HEK293 (cell line): ENCODE results near the gene B4GALT2.

Experiments used
- CTCF ChIA-PET: fragments of 350-600 bp; formaldehyde crosslinking; extraction: SDS; loops from one replicate; lab custom pipeline; 2021; ENCODE audit warnings: antibody characterized with exemption; lab: Yijun Ruan, JAX
- POLR2A ChIA-PET: fragments of 300-600 bp; formaldehyde crosslinking; extraction: SDS; loops from one replicate; lab custom pipeline; 2020; ENCODE audit warnings: antibody characterized with exemption, inconsistent platforms; lab: Yijun Ruan, JAX
- H3K27ac ChIP-seq: fragments of 200-500 bp; sonication (Bioruptor generic); 2 replicates; pipeline ENCODE4 v1.5.1; 2014; ENCODE audit warnings: low read depth, low read length, control low read depth, inconsistent platforms; ENCODE audit errors: extremely low read depth
- H3K36me3 ChIP-seq, 2 experiments: fragments of 200-500 bp in 1 of 2; sonication (Bioruptor generic) in 1 of 2; 1 replicate in 1 of 2; 2 replicates in 1 of 2; pipeline ENCODE4 v1.5.1; 2014 to 2017; ENCODE audit warnings: inconsistent platforms in 2 of 2, low read length in 2 of 2; ENCODE audit not compliant: control insufficient read depth in 2 of 2, insufficient read depth in 1 of 2
- H3K4me1 ChIP-seq: fragments of 200-500 bp; sonication (Bioruptor generic); 2 replicates; pipeline ENCODE4 v1.5.1; 2014; ENCODE audit warnings: mild to moderate bottlenecking, low read length, inconsistent platforms; ENCODE audit not compliant: control insufficient read depth, insufficient read depth
- H3K4me3 ChIP-seq: 2 replicates; pipeline ENCODE4 v1.5.1; 2011; ENCODE audit warnings: low read depth, mild to moderate bottlenecking, control low read depth, low read length, moderate library complexity
- H3K9me3 ChIP-seq: fragments of 200-500 bp; sonication (Bioruptor generic); 2 replicates; pipeline ENCODE4 v1.5.1; 2014; ENCODE audit warnings: low read depth, low read length, inconsistent platforms; ENCODE audit not compliant: control insufficient read depth, insufficient read depth
- GLIS1 ChIP-seq: fragments of 450-650 bp; formaldehyde crosslinking; IDR thresholded peaks from 2 replicates; pipeline ENCODE4 v1.5.1; 2016; ENCODE audit warnings: missing biosample characterization, missing genetic modification characterization
- RBAK ChIP-seq: fragments of 450-650 bp; formaldehyde crosslinking; IDR thresholded peaks from 2 replicates; pipeline ENCODE4 v1.5.1; 2016; ENCODE audit warnings: missing biosample characterization, missing genetic modification characterization
- ZBTB21 ChIP-seq: fragments of 450-650 bp; formaldehyde crosslinking; IDR thresholded peaks from 2 replicates; pipeline ENCODE4 v1.5.1; 2017; ENCODE audit warnings: missing biosample characterization, missing genetic modification characterization
- ZFHX2 ChIP-seq: fragments of 450-650 bp; formaldehyde crosslinking; conservative IDR thresholded peaks from 2 replicates; pipeline ENCODE4 v1.5.1; 2016; ENCODE audit warnings: missing biosample characterization, missing genetic modification characterization
- ZNF202 ChIP-seq: fragments of 450-650 bp; formaldehyde crosslinking; IDR thresholded peaks from 2 replicates; pipeline ENCODE4 v1.5.1; 2016; ENCODE audit warnings: missing biosample characterization, missing genetic modification characterization, borderline replicate concordance
- ZNF37A ChIP-seq: fragments of 450-650 bp; IDR thresholded peaks from 2 replicates; pipeline ENCODE4 v1.5.1; 2018; ENCODE audit warnings: missing biosample characterization, missing genetic modification characterization
- ZNF394 ChIP-seq: fragments of 450-650 bp; formaldehyde crosslinking; IDR thresholded peaks from 2 replicates; pipeline ENCODE4 v1.5.1; 2016; ENCODE audit warnings: missing biosample characterization, missing genetic modification characterization, mild to moderate bottlenecking, moderate library complexity, borderline replicate concordance
- ZNF473 ChIP-seq: fragments of 450-650 bp; formaldehyde crosslinking; IDR thresholded peaks from 2 replicates; pipeline ENCODE4 v1.5.1; 2017; ENCODE audit warnings: missing biosample characterization, missing genetic modification characterization
- ZNF530 ChIP-seq: fragments of 450-650 bp; formaldehyde crosslinking; IDR thresholded peaks from 2 replicates; pipeline ENCODE4 v1.5.1; 2016; ENCODE audit warnings: low read depth, missing biosample characterization, missing genetic modification characterization
- ZNF843 ChIP-seq: fragments of 450-650 bp; formaldehyde crosslinking; IDR thresholded peaks from 2 replicates; pipeline ENCODE4 v1.5.1; 2016; ENCODE audit warnings: missing biosample characterization, missing genetic modification characterization
- TF ChIP-seq, protein P1 (sequence below): fragments of 450-650 bp; IDR thresholded peaks from 2 replicates; pipeline ENCODE4 v1.5.1; 2018; ENCODE audit warnings: missing biosample characterization, missing genetic modification characterization
- TF ChIP-seq, protein P2 (sequence below): fragments of 450-650 bp; formaldehyde crosslinking; IDR thresholded peaks from 2 replicates; pipeline ENCODE4 v1.5.1; 2016; ENCODE audit warnings: missing biosample characterization, missing genetic modification characterization
- TF ChIP-seq, protein P3 (sequence below): fragments of 450-650 bp; formaldehyde crosslinking; IDR thresholded peaks from 2 replicates; pipeline ENCODE4 v1.5.1; 2016; ENCODE audit warnings: missing biosample characterization, missing genetic modification characterization
- TF ChIP-seq, protein P4 (sequence below): fragments of 450-650 bp; formaldehyde crosslinking; IDR thresholded peaks from 2 replicates; pipeline ENCODE4 v1.5.1; 2016; ENCODE audit warnings: missing biosample characterization, missing genetic modification characterization

The B4GALT2 gene

DNA sequence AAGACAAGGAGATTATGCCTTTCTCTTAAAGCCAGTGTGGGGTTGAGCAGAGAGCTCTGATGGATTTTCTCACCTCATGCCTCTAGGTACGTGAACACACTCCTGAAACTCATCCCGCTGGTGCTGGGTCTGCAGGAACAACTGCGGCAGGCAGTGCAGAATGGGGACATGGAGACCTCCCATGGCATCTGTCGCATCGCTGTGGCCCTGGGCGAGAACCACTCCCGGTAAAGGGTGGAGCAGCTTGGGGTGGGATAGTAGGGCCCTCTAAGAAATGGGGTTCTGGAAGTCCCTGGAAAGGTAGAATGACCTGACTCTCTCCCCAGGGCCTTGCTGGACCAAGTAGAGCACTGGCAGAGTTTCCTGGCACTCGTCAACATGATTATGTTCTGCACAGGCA, 22.8 kb upstream of the B4GALT2 start (continued):
- no peak for TF ChIP-seq ZNF843
- TF ChIP-seq, protein P1, sequence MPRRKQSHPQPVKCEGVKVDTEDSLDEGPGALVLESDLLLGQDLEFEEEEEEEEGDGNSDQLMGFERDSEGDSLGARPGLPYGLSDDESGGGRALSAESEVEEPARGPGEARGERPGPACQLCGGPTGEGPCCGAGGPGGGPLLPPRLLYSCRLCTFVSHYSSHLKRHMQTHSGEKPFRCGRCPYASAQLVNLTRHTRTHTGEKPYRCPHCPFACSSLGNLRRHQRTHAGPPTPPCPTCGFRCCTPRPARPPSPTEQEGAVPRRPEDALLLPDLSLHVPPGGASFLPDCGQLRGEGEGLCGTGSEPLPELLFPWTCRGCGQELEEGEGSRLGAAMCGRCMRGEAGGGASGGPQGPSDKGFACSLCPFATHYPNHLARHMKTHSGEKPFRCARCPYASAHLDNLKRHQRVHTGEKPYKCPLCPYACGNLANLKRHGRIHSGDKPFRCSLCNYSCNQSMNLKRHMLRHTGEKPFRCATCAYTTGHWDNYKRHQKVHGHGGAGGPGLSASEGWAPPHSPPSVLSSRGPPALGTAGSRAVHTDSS (tag by site-specific recombination): no peak
- TF ChIP-seq ZNF37A (tag by site-specific recombination): no peak
- no peak for TF ChIP-seq ZNF473
- TF ChIP-seq GLIS1 (tag by site-specific recombination): no peak
- TF ChIP-seq ZNF202 (tag by site-specific recombination): no peak
- no peak for TF ChIP-seq ZNF394 (tag by site-specific recombination)
- no peak for TF ChIP-seq ZNF530 (tag by site-specific recombination)
- TF ChIP-seq, protein P2, sequence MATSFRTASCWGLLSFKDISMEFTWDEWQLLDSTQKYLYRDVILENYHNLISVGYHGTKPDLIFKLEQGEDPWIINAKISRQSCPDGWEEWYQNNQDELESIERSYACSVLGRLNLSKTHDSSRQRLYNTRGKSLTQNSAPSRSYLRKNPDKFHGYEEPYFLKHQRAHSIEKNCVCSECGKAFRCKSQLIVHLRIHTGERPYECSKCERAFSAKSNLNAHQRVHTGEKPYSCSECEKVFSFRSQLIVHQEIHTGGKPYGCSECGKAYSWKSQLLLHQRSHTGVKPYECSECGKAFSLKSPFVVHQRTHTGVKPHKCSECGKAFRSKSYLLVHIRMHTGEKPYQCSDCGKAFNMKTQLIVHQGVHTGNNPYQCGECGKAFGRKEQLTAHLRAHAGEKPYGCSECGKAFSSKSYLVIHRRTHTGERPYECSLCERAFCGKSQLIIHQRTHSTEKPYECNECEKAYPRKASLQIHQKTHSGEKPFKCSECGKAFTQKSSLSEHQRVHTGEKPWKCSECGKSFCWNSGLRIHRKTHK (tag by site-specific recombination): no peak
- no peak for TF ChIP-seq RBAK (tag by site-specific recombination)
- no peak for TF ChIP-seq ZBTB21
- TF ChIP-seq, protein P3, sequence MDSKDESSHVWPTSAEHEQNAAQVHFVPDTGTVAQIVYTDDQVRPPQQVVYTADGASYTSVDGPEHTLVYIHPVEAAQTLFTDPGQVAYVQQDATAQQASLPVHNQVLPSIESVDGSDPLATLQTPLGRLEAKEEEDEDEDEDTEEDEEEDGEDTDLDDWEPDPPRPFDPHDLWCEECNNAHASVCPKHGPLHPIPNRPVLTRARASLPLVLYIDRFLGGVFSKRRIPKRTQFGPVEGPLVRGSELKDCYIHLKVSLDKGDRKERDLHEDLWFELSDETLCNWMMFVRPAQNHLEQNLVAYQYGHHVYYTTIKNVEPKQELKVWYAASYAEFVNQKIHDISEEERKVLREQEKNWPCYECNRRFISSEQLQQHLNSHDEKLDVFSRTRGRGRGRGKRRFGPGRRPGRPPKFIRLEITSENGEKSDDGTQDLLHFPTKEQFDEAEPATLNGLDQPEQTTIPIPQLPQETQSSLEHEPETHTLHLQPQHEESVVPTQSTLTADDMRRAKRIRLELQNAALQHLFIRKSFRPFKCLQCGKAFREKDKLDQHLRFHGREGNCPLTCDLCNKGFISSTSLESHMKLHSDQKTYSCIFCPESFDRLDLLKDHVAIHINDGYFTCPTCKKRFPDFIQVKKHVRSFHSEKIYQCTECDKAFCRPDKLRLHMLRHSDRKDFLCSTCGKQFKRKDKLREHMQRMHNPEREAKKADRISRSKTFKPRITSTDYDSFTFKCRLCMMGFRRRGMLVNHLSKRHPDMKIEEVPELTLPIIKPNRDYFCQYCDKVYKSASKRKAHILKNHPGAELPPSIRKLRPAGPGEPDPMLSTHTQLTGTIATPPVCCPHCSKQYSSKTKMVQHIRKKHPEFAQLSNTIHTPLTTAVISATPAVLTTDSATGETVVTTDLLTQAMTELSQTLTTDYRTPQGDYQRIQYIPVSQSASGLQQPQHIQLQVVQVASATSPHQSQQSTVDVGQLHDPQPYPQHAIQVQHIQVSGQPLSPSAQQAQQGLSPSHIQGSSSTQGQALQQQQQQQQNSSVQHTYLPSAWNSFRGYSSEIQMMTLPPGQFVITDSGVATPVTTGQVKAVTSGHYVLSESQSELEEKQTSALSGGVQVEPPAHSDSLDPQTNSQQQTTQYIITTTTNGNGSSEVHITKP: no peak
- TF ChIP-seq, all 188 proteins: peak for 0

DNA sequence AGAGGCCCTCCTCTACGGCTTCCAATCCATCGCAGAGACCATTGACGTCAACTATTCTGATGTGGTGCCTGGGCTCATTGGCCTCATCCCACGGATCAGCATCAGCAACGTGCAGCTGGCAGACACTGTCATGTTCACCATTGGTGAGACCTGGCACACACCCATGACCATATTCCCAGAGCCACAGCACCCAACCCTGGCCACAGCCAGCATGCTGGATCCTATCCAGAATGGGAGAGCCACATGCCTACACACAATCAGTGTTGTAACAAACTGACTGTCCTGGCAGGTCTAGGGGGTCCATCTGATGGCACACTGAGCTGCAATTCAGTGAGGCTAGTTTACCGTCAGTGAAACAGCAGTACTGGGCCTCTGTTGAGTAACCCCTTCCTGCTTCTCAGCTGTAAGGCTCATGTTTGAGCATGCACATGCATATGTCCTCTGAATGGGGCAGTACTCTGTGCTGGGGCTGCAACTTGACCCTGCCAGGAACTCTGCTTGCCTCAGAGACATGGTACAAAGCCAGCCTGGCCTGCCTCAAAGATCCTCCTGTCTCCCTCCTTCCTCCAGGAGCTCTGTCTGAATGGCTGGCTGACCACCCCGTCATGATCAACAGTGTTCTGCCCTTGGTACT, 21.5 kb upstream of the B4GALT2 start:
- Histone ChIP-seq H3K27ac (no peak overlapping the region), H3K9me3 (no peaks in the 10 kb centered on the region), H3K4me3 (no peak overlapping the region), H3K4me1 (peaks cover 6% of the 10 kb centered on the region), H3K36me3 (peaks cover 0 to 78% of the 10 kb centered on the region in 2 experiments; a peak in 1 of 3 replicates)
- CTCF ChIA-PET: interaction anchor here (0.6 to 1.0 kb wide), 3 partner anchors 12 to 172 kb away, joined by 3 to 4 read pairs (median 3); partner anchors contain the start of gene DPH2
- POLR2A ChIA-PET: interaction anchor here (2.0 kb wide), 1 partner anchor 11 kb away, joined by 11 read pairs; the partner anchor contains the start of gene IPO13
- TF ChIP-seq ZFHX2 (tag by site-specific recombination): 0 out of 2 replicates have a peak, but pooled peaks have one; percentile 6
- TF ChIP-seq, protein P4, sequence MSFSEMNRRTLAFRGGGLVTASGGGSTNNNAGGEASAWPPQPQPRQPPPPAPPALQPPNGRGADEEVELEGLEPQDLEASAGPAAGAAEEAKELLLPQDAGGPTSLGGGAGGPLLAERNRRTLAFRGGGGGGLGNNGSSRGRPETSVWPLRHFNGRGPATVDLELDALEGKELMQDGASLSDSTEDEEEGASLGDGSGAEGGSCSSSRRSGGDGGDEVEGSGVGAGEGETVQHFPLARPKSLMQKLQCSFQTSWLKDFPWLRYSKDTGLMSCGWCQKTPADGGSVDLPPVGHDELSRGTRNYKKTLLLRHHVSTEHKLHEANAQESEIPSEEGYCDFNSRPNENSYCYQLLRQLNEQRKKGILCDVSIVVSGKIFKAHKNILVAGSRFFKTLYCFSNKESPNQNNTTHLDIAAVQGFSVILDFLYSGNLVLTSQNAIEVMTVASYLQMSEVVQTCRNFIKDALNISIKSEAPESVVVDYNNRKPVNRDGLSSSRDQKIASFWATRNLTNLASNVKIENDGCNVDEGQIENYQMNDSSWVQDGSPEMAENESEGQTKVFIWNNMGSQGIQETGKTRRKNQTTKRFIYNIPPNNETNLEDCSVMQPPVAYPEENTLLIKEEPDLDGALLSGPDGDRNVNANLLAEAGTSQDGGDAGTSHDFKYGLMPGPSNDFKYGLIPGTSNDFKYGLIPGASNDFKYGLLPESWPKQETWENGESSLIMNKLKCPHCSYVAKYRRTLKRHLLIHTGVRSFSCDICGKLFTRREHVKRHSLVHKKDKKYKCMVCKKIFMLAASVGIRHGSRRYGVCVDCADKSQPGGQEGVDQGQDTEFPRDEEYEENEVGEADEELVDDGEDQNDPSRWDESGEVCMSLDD: no peak
